Measurements from ENCODE around the gene EFHC1.

DNA sequence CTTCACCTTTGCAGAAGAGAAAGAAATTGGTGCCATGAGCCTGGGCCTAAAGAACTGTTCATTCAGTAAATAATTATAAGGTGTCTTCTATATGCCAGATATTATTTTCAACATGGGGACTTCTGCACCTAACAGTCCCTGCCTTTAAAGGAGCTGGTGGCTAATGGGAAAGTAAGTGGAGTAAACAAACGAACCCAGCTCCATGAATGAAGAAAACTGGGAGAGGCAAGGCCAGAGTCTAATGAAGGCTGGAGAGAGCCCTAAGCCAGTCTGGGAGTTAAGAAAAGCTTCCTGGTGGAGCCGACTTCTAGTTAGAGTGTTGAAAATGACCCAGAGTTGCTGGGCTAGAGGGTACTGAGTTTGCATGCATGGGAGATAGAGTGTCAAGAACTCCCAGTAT, 24.2 kb upstream of the EFHC1 start:
- TF ChIP-seq, protein P1, sequence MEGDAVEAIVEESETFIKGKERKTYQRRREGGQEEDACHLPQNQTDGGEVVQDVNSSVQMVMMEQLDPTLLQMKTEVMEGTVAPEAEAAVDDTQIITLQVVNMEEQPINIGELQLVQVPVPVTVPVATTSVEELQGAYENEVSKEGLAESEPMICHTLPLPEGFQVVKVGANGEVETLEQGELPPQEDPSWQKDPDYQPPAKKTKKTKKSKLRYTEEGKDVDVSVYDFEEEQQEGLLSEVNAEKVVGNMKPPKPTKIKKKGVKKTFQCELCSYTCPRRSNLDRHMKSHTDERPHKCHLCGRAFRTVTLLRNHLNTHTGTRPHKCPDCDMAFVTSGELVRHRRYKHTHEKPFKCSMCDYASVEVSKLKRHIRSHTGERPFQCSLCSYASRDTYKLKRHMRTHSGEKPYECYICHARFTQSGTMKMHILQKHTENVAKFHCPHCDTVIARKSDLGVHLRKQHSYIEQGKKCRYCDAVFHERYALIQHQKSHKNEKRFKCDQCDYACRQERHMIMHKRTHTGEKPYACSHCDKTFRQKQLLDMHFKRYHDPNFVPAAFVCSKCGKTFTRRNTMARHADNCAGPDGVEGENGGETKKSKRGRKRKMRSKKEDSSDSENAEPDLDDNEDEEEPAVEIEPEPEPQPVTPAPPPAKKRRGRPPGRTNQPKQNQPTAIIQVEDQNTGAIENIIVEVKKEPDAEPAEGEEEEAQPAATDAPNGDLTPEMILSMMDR (conservative IDR thresholded peaks at IDR 0.05; ENCODE audit: low read length): no peak
- TF ChIP-seq EZH2phosphoT487 (IDR thresholded peaks at IDR 0.05; ENCODE audit: borderline replicate concordance): no peak

All from Loucy (cell line).